ENCODE measurements around the gene PRUNE2. TPM values are rescaled to one million over a fixed set of nuclear protein-coding genes. Genes with fewer than 3 reads are reported as not detected.

The PRUNE2 gene
- total RNA-seq, 4 donors from 2014 or later, result 4.1 to 13.1 (median 5.4) TPM

DNA sequence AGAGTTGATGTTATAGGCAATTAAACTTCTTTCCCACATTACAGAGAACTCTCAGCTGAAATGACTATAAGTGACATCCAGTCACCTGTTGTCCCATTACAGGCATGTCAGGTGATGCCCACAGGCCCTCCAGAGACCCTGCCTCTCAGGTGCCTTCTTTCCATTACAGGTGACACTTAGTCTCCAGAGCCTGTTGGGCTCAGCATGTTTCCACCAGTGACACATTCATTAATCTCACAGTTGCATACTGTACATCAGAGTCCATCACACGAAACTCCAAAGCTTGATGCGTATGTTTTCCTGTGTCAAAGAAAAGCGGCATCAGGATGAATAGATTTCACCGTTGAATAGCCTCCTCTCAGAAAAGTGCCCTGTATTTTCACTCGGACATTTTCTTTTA is 14.6 kb downstream of the PRUNE2 start:
- TF ChIP-seq CTCF (IDR thresholded peaks at IDR 0.05), result no peak
- TF ChIP-seq POLR2A (IDR thresholded peaks at IDR 0.05), result no peak
- 92 to 94% methylated on average over 5 of the region's 5 CpGs for WGBS, 2 donors
- DNase-seq (ENCODE audit: low spot score in 2 of 2), result no peak
- H3K4me3 ChIP-seq (ENCODE audit: low read depth, poor library complexity, severe bottlenecking), result no peak overlapping the region
- intact Hi-C loops (cut with DNase I; ENCODE audit: low total_unique reads), result no loop called here

DNA sequence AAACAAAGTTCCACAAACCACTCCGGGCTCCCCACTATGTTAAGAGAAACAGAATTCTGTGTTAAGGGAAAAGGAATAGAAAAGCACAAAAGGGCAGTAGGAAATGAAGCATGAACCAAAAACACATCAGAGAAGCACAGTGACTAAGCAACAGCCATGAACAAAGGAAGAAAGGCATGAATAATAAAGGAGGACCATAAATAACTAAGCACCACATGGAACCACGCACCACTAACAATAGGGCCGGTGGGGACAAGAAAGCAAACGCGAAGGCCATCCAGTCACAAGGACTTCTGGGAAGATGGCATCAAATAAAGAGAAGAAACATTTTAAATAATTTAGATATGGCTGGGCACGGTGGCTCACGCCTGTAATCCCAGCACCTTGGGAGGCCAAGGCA is 18.0 kb downstream of the PRUNE2 start:
- DNase-seq (ENCODE audit: low spot score in 2 of 2), result no peak
- no peak overlapping the region for H3K4me3 ChIP-seq (ENCODE audit: low read depth, poor library complexity, severe bottlenecking)
- 88 to 89% methylated on average over 7 of the region's 7 CpGs for WGBS, 2 donors
- TF ChIP-seq CTCF (IDR thresholded peaks at IDR 0.05), result no peak
- TF ChIP-seq POLR2A (IDR thresholded peaks at IDR 0.05), result no peak
- intact Hi-C loops (cut with DNase I; ENCODE audit: low total_unique reads), result no loop called here

DNA sequence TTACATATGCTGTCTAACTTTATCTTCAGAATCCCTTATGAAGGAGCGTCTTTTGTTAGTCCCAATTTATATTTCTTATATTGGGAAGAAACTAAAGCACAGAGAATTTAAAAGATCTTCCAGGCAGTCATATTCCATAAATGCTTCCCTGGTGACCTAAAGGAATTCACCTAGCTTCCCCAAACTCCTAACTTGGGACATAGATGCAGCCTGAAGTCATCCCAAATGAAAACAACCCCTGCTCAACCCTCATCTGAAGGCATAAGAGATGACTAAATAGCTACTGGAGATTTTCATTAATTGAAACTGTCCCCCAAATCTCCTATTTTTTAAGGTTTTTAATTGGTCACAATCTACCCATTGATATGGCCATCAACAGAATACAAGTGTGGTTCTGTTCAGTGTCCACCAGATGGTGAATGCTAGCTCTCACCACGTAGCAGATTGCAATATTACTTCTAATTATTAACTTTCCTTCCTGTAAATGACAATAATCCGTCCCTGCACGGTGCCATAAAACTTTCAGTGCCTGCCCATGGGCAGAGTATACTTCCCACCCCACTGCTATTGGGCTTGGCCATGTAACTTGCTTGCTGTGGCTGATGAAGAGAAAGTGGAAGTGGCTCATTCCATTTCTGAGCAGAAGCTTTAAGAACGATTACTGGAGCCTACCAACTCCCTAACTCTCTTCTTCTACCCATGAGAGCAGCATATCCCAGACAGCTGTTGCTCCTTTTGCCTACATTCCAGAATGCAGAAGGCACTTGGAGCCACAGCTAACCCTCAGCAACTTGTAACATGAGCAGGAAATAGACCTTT is 18.7 kb downstream of the PRUNE2 start:
- intact Hi-C loops (cut with DNase I; ENCODE audit: low total_unique reads), result no loop called here
- WGBS, 2 donors, result 64 to 65% methylated on average over 5 of the region's 5 CpGs
- TF ChIP-seq CTCF (IDR thresholded peaks at IDR 0.05) (no peak), POLR2A (IDR thresholded peaks at IDR 0.05) (no peak)
- H3K4me3 ChIP-seq (ENCODE audit: low read depth, poor library complexity, severe bottlenecking), result no peak overlapping the region
- DNase-seq (ENCODE audit: low spot score in 2 of 2), result no peak

DNA sequence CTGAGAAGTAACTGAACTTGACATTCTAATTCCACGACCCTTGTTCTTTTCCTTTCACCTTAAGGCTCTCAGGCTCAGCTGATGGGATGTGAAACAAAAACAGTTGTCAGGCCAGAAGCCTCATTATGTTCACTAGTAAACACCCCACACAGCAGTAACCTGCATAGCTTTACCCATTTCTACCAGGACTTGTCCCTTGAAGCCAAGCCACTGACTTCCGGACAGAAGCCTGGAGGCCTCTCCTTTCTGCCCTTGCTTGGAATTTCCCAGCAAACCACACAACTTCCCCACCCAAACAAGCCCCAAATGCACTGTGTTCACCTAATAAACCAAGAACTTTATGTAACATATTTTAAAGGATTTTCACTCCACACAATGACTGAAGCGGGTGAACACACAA is 19.6 kb downstream of the PRUNE2 start:
- 88 to 91% methylated on average over 3 of the region's 3 CpGs for WGBS, 2 donors
- intact Hi-C loops (cut with DNase I; ENCODE audit: low total_unique reads), result no loop called here
- no peak for DNase-seq (ENCODE audit: low spot score in 2 of 2)
- TF ChIP-seq CTCF (IDR thresholded peaks at IDR 0.05) (no peak), POLR2A (IDR thresholded peaks at IDR 0.05) (no peak)
- no peak overlapping the region for H3K4me3 ChIP-seq (ENCODE audit: low read depth, poor library complexity, severe bottlenecking)

- intact Hi-C loops (cut with DNase I; ENCODE audit: low total_unique reads), result no loop called here
- DNase-seq (ENCODE audit: low spot score in 2 of 2), result no peak
- no peak for TF ChIP-seq POLR2A (IDR thresholded peaks at IDR 0.05)
- TF ChIP-seq CTCF (IDR thresholded peaks at IDR 0.05), result no peak
- no peak overlapping the region for H3K4me3 ChIP-seq (ENCODE audit: low read depth, poor library complexity, severe bottlenecking)
- 86 to 92% methylated on average over 1 of the region's 1 CpG for WGBS, 2 donors
Observed at GRCh38 chr9:76884823-76885222, 21.1 kb downstream of the PRUNE2 start.

All from lower leg skin (tissue), 4 donors.